ENCODE measurements around the gene SLC27A6.

- TF ChIP-seq, protein P1, sequence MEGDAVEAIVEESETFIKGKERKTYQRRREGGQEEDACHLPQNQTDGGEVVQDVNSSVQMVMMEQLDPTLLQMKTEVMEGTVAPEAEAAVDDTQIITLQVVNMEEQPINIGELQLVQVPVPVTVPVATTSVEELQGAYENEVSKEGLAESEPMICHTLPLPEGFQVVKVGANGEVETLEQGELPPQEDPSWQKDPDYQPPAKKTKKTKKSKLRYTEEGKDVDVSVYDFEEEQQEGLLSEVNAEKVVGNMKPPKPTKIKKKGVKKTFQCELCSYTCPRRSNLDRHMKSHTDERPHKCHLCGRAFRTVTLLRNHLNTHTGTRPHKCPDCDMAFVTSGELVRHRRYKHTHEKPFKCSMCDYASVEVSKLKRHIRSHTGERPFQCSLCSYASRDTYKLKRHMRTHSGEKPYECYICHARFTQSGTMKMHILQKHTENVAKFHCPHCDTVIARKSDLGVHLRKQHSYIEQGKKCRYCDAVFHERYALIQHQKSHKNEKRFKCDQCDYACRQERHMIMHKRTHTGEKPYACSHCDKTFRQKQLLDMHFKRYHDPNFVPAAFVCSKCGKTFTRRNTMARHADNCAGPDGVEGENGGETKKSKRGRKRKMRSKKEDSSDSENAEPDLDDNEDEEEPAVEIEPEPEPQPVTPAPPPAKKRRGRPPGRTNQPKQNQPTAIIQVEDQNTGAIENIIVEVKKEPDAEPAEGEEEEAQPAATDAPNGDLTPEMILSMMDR (IDR thresholded peaks at IDR 0.05 in 8 of 11, conservative IDR thresholded peaks at IDR 0.05 in 3 of 11), result no peak
- TF ChIP-seq POLR2A (IDR thresholded peaks at IDR 0.05) (no peak), POLR2AphosphoS5 (IDR thresholded peaks at IDR 0.05) (no peak)
Observed at GRCh38 chr5:129053438-129053837, 88.2 kb downstream of the SLC27A6 start.
